ENCODE measurements around the gene DERL3. TPM values are rescaled to one million over a fixed set of nuclear protein-coding genes. Genes with fewer than 3 reads are reported as not detected.

DERL3 gene
- total RNA-seq, 4 donors from 2014 or later: not detected

DNA sequence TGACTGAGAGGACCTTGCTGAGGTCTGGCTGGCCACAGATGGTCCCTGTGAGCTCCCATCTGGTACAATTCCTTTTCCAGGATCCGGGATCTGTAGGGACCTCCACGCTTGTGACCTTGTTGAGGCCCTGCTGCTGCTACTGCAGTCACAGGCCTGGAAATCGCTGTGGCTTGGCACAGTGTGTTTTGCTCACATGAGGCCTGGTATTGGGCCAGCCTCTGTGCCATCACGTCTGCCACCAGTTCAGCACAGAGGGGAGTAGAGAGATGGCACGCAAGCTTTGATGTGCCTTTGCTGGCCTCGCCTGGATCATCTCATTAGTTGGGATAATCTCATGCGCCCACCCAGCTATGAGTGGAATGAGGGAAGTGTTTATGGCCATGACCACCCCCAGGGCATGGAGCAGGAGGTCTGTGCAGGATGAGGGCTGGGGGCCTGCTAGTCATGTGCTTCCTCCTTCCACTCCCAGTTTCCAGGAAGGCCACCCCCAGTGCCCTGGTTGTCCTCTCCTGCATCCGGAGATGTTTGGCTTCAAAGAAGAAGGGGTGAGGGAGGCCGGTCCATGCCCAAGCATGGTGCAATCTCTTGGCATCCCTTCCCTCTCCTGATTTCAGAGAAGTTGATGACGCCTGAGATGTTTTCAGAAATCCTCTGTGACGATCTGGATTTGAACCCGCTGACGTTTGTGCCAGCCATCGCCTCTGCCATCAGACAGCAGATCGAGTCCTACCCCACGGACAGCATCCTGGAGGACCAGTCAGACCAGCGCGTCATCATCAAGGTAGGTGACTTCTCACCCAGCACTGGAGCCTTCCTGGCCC is 22.4 kb downstream of the DERL3 start:
- no peaks in the 10 kb centered on the region for H3K27me3 ChIP-seq
- intact Hi-C loops (cut with DNase I): no loop called here
- H3K9me3 ChIP-seq: no peaks in the 10 kb centered on the region
- TF ChIP-seq POLR2A (IDR thresholded peaks at IDR 0.05; ENCODE audit: low read depth) (no peak), POLR2AphosphoS5 (IDR thresholded peaks at IDR 0.05) (no peak), EP300 (IDR thresholded peaks at IDR 0.05) (no peak)
- TF ChIP-seq, protein P1, sequence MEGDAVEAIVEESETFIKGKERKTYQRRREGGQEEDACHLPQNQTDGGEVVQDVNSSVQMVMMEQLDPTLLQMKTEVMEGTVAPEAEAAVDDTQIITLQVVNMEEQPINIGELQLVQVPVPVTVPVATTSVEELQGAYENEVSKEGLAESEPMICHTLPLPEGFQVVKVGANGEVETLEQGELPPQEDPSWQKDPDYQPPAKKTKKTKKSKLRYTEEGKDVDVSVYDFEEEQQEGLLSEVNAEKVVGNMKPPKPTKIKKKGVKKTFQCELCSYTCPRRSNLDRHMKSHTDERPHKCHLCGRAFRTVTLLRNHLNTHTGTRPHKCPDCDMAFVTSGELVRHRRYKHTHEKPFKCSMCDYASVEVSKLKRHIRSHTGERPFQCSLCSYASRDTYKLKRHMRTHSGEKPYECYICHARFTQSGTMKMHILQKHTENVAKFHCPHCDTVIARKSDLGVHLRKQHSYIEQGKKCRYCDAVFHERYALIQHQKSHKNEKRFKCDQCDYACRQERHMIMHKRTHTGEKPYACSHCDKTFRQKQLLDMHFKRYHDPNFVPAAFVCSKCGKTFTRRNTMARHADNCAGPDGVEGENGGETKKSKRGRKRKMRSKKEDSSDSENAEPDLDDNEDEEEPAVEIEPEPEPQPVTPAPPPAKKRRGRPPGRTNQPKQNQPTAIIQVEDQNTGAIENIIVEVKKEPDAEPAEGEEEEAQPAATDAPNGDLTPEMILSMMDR (IDR thresholded peaks at IDR 0.05): no peak
- no peak for DNase-seq (ENCODE audit: extremely low spot score)
- peaks cover 0 to 4% (median 0%) of the 10 kb centered on the region in 4 donors for H3K4me1 ChIP-seq
- no peak overlapping the region for H3K4me3 ChIP-seq
- H3K36me3 ChIP-seq: peaks cover 20 to 89% (median 71%) of the 10 kb centered on the region in 4 donors
- no peak overlapping the region for H3K27ac ChIP-seq (replicated peaks in 1 of 4)
- WGBS: 87% methylated on average over 18 of the region's 18 CpGs

DNA sequence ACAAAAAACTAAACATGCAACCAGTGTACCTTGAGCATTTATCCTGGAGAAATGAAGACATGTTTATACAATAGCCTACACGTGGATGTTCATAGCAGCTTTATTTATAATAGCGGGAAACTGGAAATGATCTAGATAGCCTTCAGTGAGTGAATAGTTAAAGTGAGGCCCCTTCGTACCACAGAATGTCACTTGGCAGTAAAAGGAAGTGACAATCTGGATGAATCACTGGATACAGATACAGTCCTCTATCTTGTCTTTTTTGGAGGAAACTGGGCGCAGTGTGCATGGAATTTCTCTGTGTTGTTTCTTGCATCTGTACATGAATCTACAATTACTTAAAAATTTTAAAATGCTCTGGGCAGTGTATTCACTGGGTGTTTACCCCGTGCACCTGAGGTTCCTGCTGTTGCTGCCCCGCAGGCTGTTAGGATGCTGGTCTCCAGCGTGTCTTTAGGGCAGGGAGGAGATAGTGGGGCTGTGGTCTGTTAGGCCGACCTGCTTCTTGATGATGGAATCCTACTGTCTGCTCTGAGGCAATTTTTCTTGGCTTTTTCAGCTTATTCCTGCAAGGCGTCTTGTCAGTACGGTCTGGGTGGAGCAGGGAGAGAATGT is 23.2 kb downstream of the DERL3 start:
- intact Hi-C loops (cut with DNase I): no loop called here
- H3K27me3 ChIP-seq: no peaks in the 10 kb centered on the region
- H3K9me3 ChIP-seq: no peaks in the 10 kb centered on the region
- TF ChIP-seq EP300 (IDR thresholded peaks at IDR 0.05) (no peak), POLR2A (IDR thresholded peaks at IDR 0.05; ENCODE audit: low read depth) (no peak), POLR2AphosphoS5 (IDR thresholded peaks at IDR 0.05) (no peak)
- TF ChIP-seq, protein P1 (IDR thresholded peaks at IDR 0.05): no peak
- H3K27ac ChIP-seq (replicated peaks in 1 of 4): no peak overlapping the region
- 82% methylated on average over 9 of the region's 10 CpGs for WGBS
- H3K4me1 ChIP-seq: peaks cover 0 to 4% (median 0%) of the 10 kb centered on the region in 4 donors
- peaks cover 27 to 89% (median 71%) of the 10 kb centered on the region in 4 donors for H3K36me3 ChIP-seq
- no peak overlapping the region for H3K4me3 ChIP-seq
- no peak for DNase-seq (ENCODE audit: extremely low spot score)

DNA sequence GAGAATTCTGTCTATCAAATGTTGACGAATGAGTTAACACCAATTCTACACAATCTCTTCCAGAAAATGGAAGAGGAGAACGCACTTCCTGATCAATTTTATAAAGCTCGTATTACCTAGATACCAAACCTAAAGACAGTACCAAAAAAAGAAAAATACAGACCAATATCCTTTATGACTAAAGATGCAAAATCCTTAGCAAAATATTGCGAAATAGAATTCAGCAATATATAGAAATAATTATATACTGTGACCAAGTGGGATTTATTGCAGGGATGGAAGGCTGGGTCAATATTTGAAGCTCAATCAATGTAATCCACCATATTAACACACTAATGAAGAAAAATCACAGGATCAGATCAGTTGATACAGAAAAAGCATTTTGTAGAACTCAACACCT is 26.4 kb downstream of the DERL3 start:
- intact Hi-C loops (cut with DNase I): no loop called here
- Histone ChIP-seq H3K4me1 (peaks cover 0 to 4% (median 0%) of the 10 kb centered on the region in 4 donors), H3K9me3 (no peaks in the 10 kb centered on the region), H3K27ac (replicated peaks in 1 of 4) (no peak overlapping the region), H3K36me3 (peaks cover 17 to 83% (median 59%) of the 10 kb centered on the region in 4 donors), H3K27me3 (no peaks in the 10 kb centered on the region), H3K4me3 (no peak overlapping the region)
- WGBS: 91% methylated on average over 4 of the region's 4 CpGs
- TF ChIP-seq, protein P1 (IDR thresholded peaks at IDR 0.05): no peak
- TF ChIP-seq POLR2A (IDR thresholded peaks at IDR 0.05; ENCODE audit: low read depth) (no peak), POLR2AphosphoS5 (IDR thresholded peaks at IDR 0.05) (no peak), EP300 (IDR thresholded peaks at IDR 0.05) (no peak)
- no peak for DNase-seq (ENCODE audit: extremely low spot score)

DNA sequence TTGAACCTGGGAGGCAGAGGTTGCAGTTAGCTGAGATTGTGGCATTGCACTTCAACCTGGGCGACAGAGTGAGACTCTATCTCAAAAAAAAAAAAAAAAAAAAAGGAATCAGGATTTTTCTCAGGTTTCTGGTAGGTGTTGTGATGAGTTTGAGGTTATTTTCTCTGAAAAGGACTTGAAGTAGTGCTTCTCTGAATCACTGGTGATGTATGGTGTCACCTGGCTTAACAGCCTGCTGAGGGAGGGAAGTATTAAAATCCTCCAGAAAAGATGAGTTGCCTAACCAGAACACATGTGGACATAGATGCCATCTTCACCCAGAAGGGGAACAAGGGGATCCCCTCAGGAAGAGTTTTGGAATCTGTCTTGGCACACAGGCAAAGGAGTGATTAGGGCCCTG is 32.0 kb downstream of the DERL3 start:
- no peaks in the 10 kb centered on the region for H3K27me3 ChIP-seq
- no peaks in the 10 kb centered on the region for H3K9me3 ChIP-seq
- no peaks in the 10 kb centered on the region for H3K4me1 ChIP-seq
- intact Hi-C loops (cut with DNase I): no loop called here
- WGBS: 100% methylated on average over 1 of the region's 1 CpG
- peaks cover 44 to 94% (median 87%) of the 10 kb centered on the region in 4 donors for H3K36me3 ChIP-seq
- TF ChIP-seq, protein P1 (IDR thresholded peaks at IDR 0.05): no peak
- TF ChIP-seq POLR2A (IDR thresholded peaks at IDR 0.05; ENCODE audit: low read depth) (no peak), EP300 (IDR thresholded peaks at IDR 0.05) (no peak), POLR2AphosphoS5 (IDR thresholded peaks at IDR 0.05) (no peak)
- no peak overlapping the region for H3K27ac ChIP-seq (replicated peaks in 1 of 4)
- H3K4me3 ChIP-seq: no peak overlapping the region
- DNase-seq (ENCODE audit: extremely low spot score): no peak
